ENCODE results near the gene FOXP1. TPM values are rescaled to one million over a fixed set of nuclear protein-coding genes. Genes with fewer than 3 reads are reported as not detected.

FOXP1 gene
- total RNA-seq, 1 donor from 2014 or later, result 41.2 TPM

DNA sequence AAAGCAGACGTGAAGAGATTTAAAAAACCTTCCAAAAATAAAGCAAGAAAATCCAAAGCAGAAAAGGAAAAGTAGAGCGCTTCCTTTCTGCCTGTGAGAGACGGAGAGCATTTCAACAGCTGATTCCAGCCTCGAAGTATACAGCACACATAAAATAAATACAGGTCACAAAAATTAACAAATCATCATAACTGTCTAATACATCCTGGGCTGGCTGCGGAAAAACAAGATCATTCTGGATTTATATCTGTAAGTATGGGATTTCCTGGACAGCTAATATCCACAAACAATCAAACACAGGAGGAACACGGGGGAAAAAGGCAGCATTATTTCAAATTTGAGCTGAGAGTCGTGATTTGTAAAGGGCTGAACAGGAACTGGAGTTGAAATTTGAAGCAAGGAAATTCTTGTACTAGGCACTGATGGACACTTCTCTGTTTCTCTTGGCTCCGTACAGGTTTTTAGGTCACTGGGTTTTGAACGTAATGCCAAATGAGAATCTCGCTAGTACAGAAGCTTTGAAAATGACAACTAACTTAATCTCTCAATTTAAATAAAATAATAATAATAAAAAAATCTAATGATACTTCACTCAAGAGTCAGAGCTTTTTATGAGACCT lies 577.7 kb downstream of the FOXP1 start:
- Histone ChIP-seq H3K9me3 (replicated peaks) (no peaks in the 10 kb centered on the region), H3K36me3 (peaks cover 4% of the 10 kb centered on the region), H3K27ac (replicated peaks) (peak overlapping the region; percentile 49), H3K4me1 (peaks cover 69% of the 10 kb centered on the region), H3K4me3 (no peak overlapping the region), H3K27me3 (ENCODE audit: low read depth) (no peaks in the 10 kb centered on the region)
- intact Hi-C loops (cut with micrococcal nuclease), result loop anchor here (5.0 kb wide), 1 partner anchor 61 kb away; no protein-coding TSS in a partner anchor
- DNase-seq, result no peak
- TF ChIP-seq, protein P1, sequence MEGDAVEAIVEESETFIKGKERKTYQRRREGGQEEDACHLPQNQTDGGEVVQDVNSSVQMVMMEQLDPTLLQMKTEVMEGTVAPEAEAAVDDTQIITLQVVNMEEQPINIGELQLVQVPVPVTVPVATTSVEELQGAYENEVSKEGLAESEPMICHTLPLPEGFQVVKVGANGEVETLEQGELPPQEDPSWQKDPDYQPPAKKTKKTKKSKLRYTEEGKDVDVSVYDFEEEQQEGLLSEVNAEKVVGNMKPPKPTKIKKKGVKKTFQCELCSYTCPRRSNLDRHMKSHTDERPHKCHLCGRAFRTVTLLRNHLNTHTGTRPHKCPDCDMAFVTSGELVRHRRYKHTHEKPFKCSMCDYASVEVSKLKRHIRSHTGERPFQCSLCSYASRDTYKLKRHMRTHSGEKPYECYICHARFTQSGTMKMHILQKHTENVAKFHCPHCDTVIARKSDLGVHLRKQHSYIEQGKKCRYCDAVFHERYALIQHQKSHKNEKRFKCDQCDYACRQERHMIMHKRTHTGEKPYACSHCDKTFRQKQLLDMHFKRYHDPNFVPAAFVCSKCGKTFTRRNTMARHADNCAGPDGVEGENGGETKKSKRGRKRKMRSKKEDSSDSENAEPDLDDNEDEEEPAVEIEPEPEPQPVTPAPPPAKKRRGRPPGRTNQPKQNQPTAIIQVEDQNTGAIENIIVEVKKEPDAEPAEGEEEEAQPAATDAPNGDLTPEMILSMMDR (IDR thresholded peaks at IDR 0.05; ENCODE audit: borderline replicate concordance), result no peak

DNA sequence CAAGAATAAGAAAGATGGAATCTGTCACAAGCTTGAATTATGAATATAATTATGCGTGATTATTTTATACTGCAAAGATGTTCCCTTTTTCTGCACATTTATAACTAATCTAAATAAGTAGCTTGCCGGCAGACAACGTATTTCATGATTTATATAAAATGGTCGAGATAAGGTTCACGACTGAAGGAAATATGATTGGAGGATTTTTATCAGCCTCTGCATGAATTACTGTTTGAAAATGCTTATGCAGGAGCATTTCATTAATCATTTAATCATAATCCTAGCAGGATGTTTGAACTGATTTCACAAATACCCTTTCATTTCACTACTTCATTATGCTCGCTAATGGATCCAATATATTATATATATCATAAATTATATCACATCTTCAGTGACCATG lies 580.0 kb downstream of the FOXP1 start:
- no peaks in the 10 kb centered on the region for H3K9me3 ChIP-seq (replicated peaks)
- no peak overlapping the region for H3K4me3 ChIP-seq
- no peak for DNase-seq
- TF ChIP-seq, protein P1 (IDR thresholded peaks at IDR 0.05; ENCODE audit: borderline replicate concordance), result no peak
- peaks cover 24% of the 10 kb centered on the region for H3K36me3 ChIP-seq
- no peaks in the 10 kb centered on the region for H3K27me3 ChIP-seq (ENCODE audit: low read depth)
- intact Hi-C loops (cut with micrococcal nuclease), result no loop called here
- H3K4me1 ChIP-seq, result peaks cover 69% of the 10 kb centered on the region
- H3K27ac ChIP-seq (replicated peaks), result no peak overlapping the region

- H3K4me1 ChIP-seq, result peaks cover 57% of the 10 kb centered on the region
- TF ChIP-seq, protein P1 (IDR thresholded peaks at IDR 0.05; ENCODE audit: borderline replicate concordance), result no peak
- no peak overlapping the region for H3K27ac ChIP-seq (replicated peaks)
- intact Hi-C loops (cut with micrococcal nuclease), result no loop called here
- peaks cover 36% of the 10 kb centered on the region for H3K36me3 ChIP-seq
- DNase-seq, result no peak
- no peaks in the 10 kb centered on the region for H3K9me3 ChIP-seq (replicated peaks)
- no peaks in the 10 kb centered on the region for H3K27me3 ChIP-seq (ENCODE audit: low read depth)
- no peak overlapping the region for H3K4me3 ChIP-seq
Observed at GRCh38 chr3:71002298-71002697, 581.2 kb downstream of the FOXP1 start.

GRCh38 chr3:71001303-71001830 lies 582.2 kb downstream of the FOXP1 start:
- no peaks in the 10 kb centered on the region for H3K27me3 ChIP-seq (ENCODE audit: low read depth)
- no peaks in the 10 kb centered on the region for H3K9me3 ChIP-seq (replicated peaks)
- TF ChIP-seq, protein P1 (IDR thresholded peaks at IDR 0.05; ENCODE audit: borderline replicate concordance), result no peak
- peaks cover 48% of the 10 kb centered on the region for H3K4me1 ChIP-seq
- no peak overlapping the region for H3K4me3 ChIP-seq
- DNase-seq, result no peak
- no peak overlapping the region for H3K27ac ChIP-seq (replicated peaks)
- intact Hi-C loops (cut with micrococcal nuclease), result no loop called here
- peaks cover 44% of the 10 kb centered on the region for H3K36me3 ChIP-seq

- no peaks in the 10 kb centered on the region for H3K27me3 ChIP-seq (ENCODE audit: low read depth)
- no peak overlapping the region for H3K4me3 ChIP-seq
- TF ChIP-seq, protein P1 (IDR thresholded peaks at IDR 0.05; ENCODE audit: borderline replicate concordance), result no peak
- intact Hi-C loops (cut with micrococcal nuclease), result no loop called here
- no peak overlapping the region for H3K27ac ChIP-seq (replicated peaks)
- DNase-seq, result no peak
- peaks cover 52% of the 10 kb centered on the region for H3K36me3 ChIP-seq
- H3K9me3 ChIP-seq (replicated peaks), result no peaks in the 10 kb centered on the region
- peaks cover 39% of the 10 kb centered on the region for H3K4me1 ChIP-seq
Observed at GRCh38 chr3:71000483-71000882, 583.0 kb downstream of the FOXP1 start.
